ENCODE data around the gene DUX4. TPM values are rescaled to one million over a fixed set of nuclear protein-coding genes. Genes with fewer than 3 reads are reported as not detected.
"Not testable (repeated sequence)": the region's sequence is repeated elsewhere in the genome, so short reads cannot be mapped to it uniquely, and the experiment has no call there.

DUX4 gene
- not detected in 2 replicates for total RNA-seq (2014; rRNA removed; shearing (Covaris generic))

GRCh38 chr4:190173428-190173827 lies at the start of gene DUX4:
TSS of gene DUX4 (plus strand) at chr4:190173774. CDS start at chr4:190173774, 0 bp downstream.
- not testable (repeated sequence) for DNase-seq (ENCODE audit: low spot score)

GRCh38 chr4:190175436-190175835 lies 1.9 kb downstream of the DUX4 start:
- DNase-seq (ENCODE audit: low spot score): not testable (repeated sequence)

- DNase-seq (ENCODE audit: low spot score): not testable (repeated sequence)
These were observed 4.4 kb downstream of the DUX4 start for GRCh38 chr4:190177727-190178605.

- not testable (repeated sequence) for DNase-seq (ENCODE audit: low spot score)
These were observed 5.0 kb downstream of the DUX4 start for GRCh38 chr4:190178606-190178990.

GRCh38 chr4:190179030-190179739 lies 5.6 kb downstream of the DUX4 start:
- DNase-seq (ENCODE audit: low spot score): not testable (repeated sequence)

GRCh38 chr4:190179740-190180094 lies 6.1 kb downstream of the DUX4 start:
- not testable (repeated sequence) for DNase-seq (ENCODE audit: low spot score)

- not testable (repeated sequence) for DNase-seq (ENCODE audit: low spot score)
These were observed 7.4 kb downstream of the DUX4 start for GRCh38 chr4:190180947-190181346.

- not testable (repeated sequence) for DNase-seq (ENCODE audit: low spot score)
These were observed 8.0 kb downstream of the DUX4 start for GRCh38 chr4:190181481-190182100.

GRCh38 chr4:190203510-190203909 lies 29.9 kb downstream of the DUX4 start:
- not testable (repeated sequence) for DNase-seq (ENCODE audit: low spot score)

Other genes starting within 250 kb of the DUX4 start
- 48.3 and 49.6 TPM in 2 replicates for gene FRG1, start 232.9 kb upstream of the DUX4 start, total RNA-seq (2014; rRNA removed; shearing (Covaris generic))
- gene FRG2, start 146.5 kb upstream of the DUX4 start, total RNA-seq (2014; rRNA removed; shearing (Covaris generic)): 0.66 and 1.0 TPM in 2 replicates
- gene DBET, start 109.3 kb upstream of the DUX4 start, total RNA-seq (2014; rRNA removed; shearing (Covaris generic)): not detected in 2 replicates